Pancreas (tissue), 10 donors: ENCODE results near the gene MVB12A. TPM values are rescaled to one million over a fixed set of nuclear protein-coding genes. Genes with fewer than 3 reads are reported as not detected.
A peak's percentile ranks its signal among the peaks of the same experiment; 100 is the strongest.

Experiments
- ATAC-seq, 4 donors: fragments of 200-7000 bp; cut with Tn5 transposase; one replicate each; pipeline versions ENCODE4 v1.8.0 to v1.9.1; 2020; ENCODE audit warnings: mild to moderate bottlenecking in 4 of 4, moderate library complexity in 4 of 4
- DNase-seq, 6 donors: peaks; one replicate each; pipeline ENCODE4 v3.0.0-alpha.2; 2020
- FAIRE-seq: peaks from 2 replicates; lab custom pipeline; 2012; peaks lifted over from hg19 to GRCh38; lab: Jason Lieb, UNC
- H3K27ac ChIP-seq, 4 donors: fragments of 200-600 bp; sonication (generic); 1 replicate in 3 of 4; 2 replicates in 1 of 4; pipeline versions ENCODE4 v1.5.0 to v1.8.0; 2020
- H3K27me3 ChIP-seq, 4 donors: fragments of 200-600 bp; one replicate each; pipeline ENCODE4 v1.8.0; 2021
- H3K36me3 ChIP-seq, 3 donors: fragments of 200-600 bp; sonication (generic) in 1 of 3; one replicate each; pipeline versions ENCODE4 v1.5.0 to v1.8.0; 2020 to 2021
- H3K4me1 ChIP-seq, 3 donors: fragments of 200-600 bp; one replicate each; pipeline ENCODE4 v1.8.0; 2021
- H3K4me3 ChIP-seq, 4 donors: fragments of 200-600 bp; sonication (generic) in 2 of 4; one replicate each; pipeline versions ENCODE4 v1.5.0 to v1.8.0; 2020 to 2021
- H3K9me3 ChIP-seq, 4 donors: fragments of 200-600 bp; one replicate each; pipeline ENCODE4 v1.8.0; 2021
- WGBS, 2 donors: extraction: QIAGEN DNeasy Blood & Tissue Kit; methylation state at CpG; one replicate each; pipeline ENCODE4 v1.1.7; 2013; 5-methylcytosine and 5-hydroxymethylcytosine counted together
- intact Hi-C, 3 donors: fragments of 100-400 bp; cut with DNase I; formaldehyde crosslinking; loops; one replicate each; pipeline versions ENCODE4 v1.11.1 to v1.14.2; 2022
- polyA plus RNA-seq, 2 donors: library from polyadenylated mRNA; stranded (reverse); fragments of 200-250 nt; gene quantifications; one replicate each; pipeline ENCODE4 v1.2.3, GENCODE V29; 2013
- total RNA-seq, 6 donors: library from RNA; stranded (reverse); fragmentation: NEBNext Ultra II Directional in 4 of 6; extraction: Animal tissue kit (Norgen Biotek cat#: 25700) in 4 of 6; gene quantifications; one replicate each; pipeline versions ENCODE4 v1.2.1 to v1.2.4, GENCODE V29; 2021 to 2023
- TF ChIP-seq, protein P1 (sequence below), 4 donors: fragments of 200-600 bp; sonication (generic) in 3 of 4; IDR thresholded peaks; one replicate each; pipeline versions ENCODE4 v1.5.0 to v1.8.0; 2021; ENCODE audit warnings: antibody characterized with exemption in 4 of 4
- donor health status: healthy with polysubstance abuse.
- donor health status: DM: no; HTN: no; CAD: no; lungs with moderate emphysema.
- donor health status: DM: no; HTN: no; CAD: no.
- donor health status: control.
- donor health status: control.
- donor health status: Bipolar disorder and iron deficiency.
- donor health status: DM: yes; HTN: yes; CAD: no.
- donor health status: DM: no; HTN: no; CAD: no.
- donor health status: DM: no; HTN: no; CAD: no.
- donor health status: DM: yes; HTN: yes; CAD: no.

Gene MVB12A
- 10 to 100 TPM; 20.6 to 27.3 (median 23.5) TPM for total RNA-seq
- polyA plus RNA-seq = 10 to 100 TPM; 43.7 to 58.7 TPM

DNA sequence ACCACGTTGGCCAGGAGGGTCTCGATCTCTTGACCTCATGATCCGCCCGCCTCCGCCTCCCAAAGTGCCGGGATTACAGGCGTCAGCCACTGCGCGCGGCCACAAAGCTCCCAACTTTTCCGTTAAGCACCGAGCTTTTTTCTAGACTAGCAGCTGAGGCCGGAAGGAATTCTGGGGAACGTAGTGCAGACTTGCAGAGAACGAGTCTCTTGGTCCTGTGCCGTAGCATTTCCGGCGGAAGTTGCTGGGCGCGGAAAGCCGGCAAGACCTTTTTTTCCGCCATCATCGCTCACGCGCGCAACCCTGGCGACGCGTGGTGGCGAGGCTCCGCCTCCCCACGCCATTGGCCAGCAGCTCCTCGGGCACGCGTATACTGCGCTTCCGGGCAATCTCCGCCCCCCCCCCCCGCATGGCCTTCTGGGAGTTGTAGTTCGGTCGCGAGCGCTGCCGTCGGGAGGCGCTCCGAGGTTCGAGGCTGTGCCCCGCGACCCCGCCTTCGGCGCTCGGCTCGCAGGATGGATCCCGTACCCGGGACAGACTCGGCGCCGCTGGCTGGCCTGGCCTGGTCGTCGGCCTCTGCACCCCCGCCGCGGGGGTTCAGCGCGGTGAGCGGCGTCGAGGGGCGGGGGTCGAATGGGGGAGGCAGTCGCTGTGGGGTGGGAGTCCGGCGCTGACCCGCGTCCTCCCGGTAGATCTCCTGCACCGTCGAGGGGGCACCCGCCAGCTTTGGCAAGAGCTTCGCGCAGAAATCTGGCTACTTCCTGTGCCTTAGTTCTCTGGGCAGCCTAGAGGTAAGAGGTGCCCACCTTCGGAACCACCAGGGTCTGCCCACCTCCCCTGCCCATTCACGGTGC, at the start of gene MVB12A:
Gene MVB12A, plus strand, starts transcription at position 427 of the 854 bp plus-strand sequence. Its CDS starts 89 bp downstream, at position 516.
- WGBS, 2 donors = 0 to 1% methylated on average over 54 to 85 of the region's 85 CpGs
- FAIRE-seq = peak; percentile 89
- H3K36me3 ChIP-seq = peaks cover 0 to 3% (median 0%) of the 10 kb centered on the region in 3 donors

DNA sequence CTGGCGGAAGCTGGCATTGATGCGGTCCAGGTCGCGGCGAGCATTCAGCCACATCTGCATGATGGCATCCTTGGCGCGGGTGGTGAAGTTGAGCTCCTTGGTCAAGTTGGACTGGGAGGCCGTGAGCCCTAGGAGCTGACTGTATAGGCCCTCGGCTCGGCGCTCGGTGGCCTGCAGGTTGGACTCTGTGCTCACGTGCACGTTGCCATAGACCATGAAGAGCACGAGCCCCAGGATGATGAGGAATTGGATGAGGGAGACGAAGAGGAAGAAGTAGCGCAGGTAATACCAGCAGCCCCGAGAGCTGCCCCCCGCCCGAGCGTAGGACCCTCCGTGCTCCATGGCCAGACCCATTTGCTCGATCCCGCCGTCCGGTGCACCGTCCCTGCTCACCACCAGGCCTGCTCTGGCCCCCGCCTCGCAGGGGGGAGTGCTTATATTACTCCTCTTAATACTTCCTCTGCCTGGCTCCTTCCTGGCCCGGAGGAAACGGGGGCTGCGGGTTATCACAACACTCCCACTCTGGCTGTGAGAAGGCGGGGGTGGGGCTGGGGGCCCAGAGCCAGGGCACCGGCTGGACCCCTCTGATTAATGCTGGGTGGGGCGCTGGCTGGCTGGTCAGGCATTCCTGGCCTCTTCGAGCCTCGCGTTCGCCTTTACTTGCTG, 42.8 kb upstream of the MVB12A start, which contains the start of gene PLVAP:
Gene PLVAP, minus strand, starts transcription at position 408 of the 666 bp plus-strand sequence. Its CDS starts 54 bp downstream, at position 354.
- no peaks in the 10 kb centered on the region for H3K9me3 ChIP-seq
- H3K4me3 ChIP-seq = no peak within 1 kb of the TSS
- FAIRE-seq = no peak
- intact Hi-C loops = no loop called here
- H3K27ac ChIP-seq = no peak within 1 kb of the TSS
- H3K36me3 ChIP-seq = no peaks in the 10 kb centered on the region
- no peak for DNase-seq
- no peak for ATAC-seq
- no peaks in the 10 kb centered on the region for H3K27me3 ChIP-seq
- H3K4me1 ChIP-seq = no peaks in the 10 kb centered on the region
- 50 to 56% methylated on average over 39 of the region's 39 CpGs for WGBS, 2 donors
- TF ChIP-seq, protein P1, sequence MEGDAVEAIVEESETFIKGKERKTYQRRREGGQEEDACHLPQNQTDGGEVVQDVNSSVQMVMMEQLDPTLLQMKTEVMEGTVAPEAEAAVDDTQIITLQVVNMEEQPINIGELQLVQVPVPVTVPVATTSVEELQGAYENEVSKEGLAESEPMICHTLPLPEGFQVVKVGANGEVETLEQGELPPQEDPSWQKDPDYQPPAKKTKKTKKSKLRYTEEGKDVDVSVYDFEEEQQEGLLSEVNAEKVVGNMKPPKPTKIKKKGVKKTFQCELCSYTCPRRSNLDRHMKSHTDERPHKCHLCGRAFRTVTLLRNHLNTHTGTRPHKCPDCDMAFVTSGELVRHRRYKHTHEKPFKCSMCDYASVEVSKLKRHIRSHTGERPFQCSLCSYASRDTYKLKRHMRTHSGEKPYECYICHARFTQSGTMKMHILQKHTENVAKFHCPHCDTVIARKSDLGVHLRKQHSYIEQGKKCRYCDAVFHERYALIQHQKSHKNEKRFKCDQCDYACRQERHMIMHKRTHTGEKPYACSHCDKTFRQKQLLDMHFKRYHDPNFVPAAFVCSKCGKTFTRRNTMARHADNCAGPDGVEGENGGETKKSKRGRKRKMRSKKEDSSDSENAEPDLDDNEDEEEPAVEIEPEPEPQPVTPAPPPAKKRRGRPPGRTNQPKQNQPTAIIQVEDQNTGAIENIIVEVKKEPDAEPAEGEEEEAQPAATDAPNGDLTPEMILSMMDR (IDR thresholded peaks at IDR 0.05) = no peak

More for the DNA sequence above, at the start of gene MVB12A:
- intact Hi-C loops = no loop called here
- DNase-seq (peak; percentile 94 to 98 (median 98)), ATAC-seq (peak; percentile 97 to 98 (median 98))
- no peaks in the 10 kb centered on the region for H3K9me3 ChIP-seq
- H3K27me3 ChIP-seq = no peaks in the 10 kb centered on the region
- peaks cover 0 to 5% (median 0%) of the 10 kb centered on the region in 3 donors for H3K4me1 ChIP-seq
- peak within 1 kb of the TSS; percentile 70 to 90 (median 86) for H3K4me3 ChIP-seq
- TF ChIP-seq, protein P1 (IDR thresholded peaks at IDR 0.05) = no peak
- peak within 1 kb of the TSS; percentile 31 to 84 (median 62) for H3K27ac ChIP-seq

DNA sequence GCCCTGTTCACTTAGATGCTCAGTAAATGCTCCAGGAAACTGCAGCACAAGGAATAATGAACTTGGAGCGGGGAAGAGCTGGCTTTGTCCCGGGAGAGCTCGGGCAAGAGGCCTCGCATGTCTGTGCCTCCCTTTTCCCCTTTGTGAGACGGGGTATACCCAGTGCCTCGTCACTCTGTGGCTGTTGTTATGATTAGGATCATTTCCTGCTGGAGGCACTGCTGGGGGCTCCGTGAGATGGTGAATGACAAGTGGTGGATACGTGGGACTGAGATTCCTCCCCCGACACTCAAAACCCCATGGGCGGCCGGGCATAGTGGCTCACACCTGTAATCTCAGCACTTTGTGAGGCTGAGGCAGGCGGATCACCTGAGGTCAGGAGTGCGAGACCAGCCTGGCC, 41.6 kb upstream of the MVB12A start:
- WGBS, 2 donors = 61 to 64% methylated on average over 13 of the region's 13 CpGs
- Histone ChIP-seq H3K4me1 (no peaks in the 10 kb centered on the region), H3K27ac (no peak overlapping the region), H3K36me3 (no peaks in the 10 kb centered on the region), H3K4me3 (no peak overlapping the region), H3K27me3 (no peaks in the 10 kb centered on the region), H3K9me3 (no peaks in the 10 kb centered on the region)
- no peak for DNase-seq
- FAIRE-seq = no peak
- ATAC-seq = no peak
- intact Hi-C loops = no loop called here
- TF ChIP-seq, protein P1 (IDR thresholded peaks at IDR 0.05) = no peak

- DNase-seq (no peak), ATAC-seq (no peak), FAIRE-seq (no peak)
- Histone ChIP-seq H3K4me3 (no peak overlapping the region), H3K36me3 (no peaks in the 10 kb centered on the region), H3K27me3 (no peaks in the 10 kb centered on the region), H3K4me1 (no peaks in the 10 kb centered on the region), H3K27ac (no peak overlapping the region), H3K9me3 (no peaks in the 10 kb centered on the region)
- TF ChIP-seq, protein P1 (IDR thresholded peaks at IDR 0.05) = no peak
- intact Hi-C loops = no loop called here
- WGBS, 2 donors = 35 to 39% methylated on average over 14 of the region's 14 CpGs
Observed at GRCh38 chr19:17379221-17379631, 40.6 kb upstream of the MVB12A start.
